ENCODE results near the gene DAP3.
"Not testable (repeated sequence)": the region's sequence is repeated elsewhere in the genome, so short reads cannot be mapped to it uniquely, and the experiment has no call there.

DAP3 gene

DNA sequence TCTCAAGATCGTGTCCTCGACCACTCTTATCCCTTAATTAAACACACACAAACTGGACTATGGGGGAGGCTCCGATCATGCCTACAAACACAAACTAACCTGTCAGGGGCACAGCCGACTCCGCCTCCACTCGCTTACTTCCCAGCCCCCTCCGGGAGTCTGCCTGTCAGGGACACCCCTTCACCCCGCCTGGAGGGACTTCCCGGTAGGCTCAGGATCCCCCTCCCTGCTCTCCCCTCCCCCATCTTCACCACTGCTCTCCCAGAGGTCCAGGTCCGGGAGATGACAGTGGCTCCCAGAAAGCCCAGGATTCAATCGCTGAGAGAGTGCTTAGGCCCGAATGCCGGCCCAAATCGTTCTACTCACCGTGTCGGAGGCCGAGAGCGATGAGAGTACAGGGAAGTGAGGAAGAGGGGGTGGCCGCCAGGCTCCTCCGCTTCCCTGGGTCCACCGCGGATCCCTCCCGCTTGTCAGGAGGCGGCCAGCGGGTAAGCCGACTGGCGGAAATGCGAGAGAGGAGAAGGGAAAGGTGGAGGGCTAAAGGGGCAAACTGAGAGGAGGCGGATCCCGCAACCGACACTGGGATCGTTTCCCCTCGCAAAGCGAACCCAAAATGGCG is 1.1 kb upstream of the DAP3 start:
- not testable (repeated sequence) for DNase-seq

DNA sequence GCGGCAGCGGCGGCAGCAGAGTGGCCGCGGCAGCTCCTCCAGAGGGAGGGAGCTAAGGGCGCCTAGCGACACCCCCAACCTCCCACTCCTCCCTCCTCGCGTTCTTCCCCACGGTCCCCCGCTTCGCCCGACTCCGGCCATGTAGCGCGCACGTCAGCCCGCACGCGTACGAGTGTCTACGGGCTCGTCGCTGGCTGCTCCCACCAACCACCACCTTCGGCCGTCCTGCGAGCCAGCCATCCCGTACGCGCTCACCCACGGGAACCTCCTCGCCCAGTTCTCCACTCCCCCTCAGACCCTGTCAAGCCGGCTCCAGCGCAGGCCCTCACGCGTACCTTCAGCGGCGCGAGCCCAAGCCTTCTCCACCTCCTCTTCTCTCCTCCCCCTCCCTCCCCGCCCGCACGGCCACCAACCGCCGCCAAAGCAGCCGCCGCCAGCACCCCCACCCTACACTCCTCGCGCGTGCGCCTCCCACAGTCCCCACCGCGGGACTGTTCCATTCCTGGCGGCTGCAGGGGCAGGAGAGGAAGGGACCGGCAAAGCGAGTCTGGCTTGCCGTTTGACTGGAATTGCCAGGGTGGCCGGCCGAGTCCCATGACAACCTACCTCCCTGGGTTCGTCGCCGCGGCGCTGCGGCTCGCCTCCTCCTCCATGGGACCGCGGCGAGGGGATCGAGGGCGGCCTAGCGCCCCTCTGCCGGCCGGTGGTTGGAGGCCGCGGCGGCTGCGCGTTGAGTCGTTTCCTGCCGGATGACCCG is 389 bp upstream of the DAP3 start, which contains the start of gene YY1AP1:
Gene YY1AP1, minus strand, starts transcription at position 451 of the 757 bp plus-strand sequence. CDS start 8,338 bp downstream, outside the sequence.
- peak; percentile 63 for DNase-seq

DNA sequence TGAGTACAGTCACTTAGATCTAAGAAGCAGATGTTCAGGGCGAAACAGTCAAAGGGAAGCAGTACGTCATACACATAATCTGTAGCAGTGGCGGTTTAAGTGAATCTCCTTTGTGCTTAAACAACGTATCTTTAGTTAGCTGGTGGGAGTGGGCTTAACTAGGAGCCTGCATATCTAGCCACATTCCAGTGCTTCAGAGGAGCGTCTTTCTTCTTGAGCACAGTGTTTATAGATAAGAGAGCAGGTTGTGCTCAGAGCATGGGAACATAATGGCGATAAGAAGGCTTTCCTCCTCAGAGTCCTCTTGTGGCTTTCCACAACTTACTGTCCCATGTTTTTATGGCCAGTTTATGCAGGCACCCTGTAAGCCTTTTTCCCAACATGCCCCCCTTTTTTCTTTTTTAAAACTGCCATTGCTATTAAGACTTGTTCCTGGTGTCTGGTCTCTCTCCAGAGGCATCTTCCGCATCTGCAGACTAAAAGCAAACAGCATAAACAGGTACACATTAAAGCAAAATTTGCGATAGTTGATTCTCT is 3.2 kb downstream of the DAP3 start:
- DNase-seq: no peak

- DNase-seq: no peak
These were observed 5.3 kb downstream of the DAP3 start for GRCh38 chr1:155694167-155694566.

DNA sequence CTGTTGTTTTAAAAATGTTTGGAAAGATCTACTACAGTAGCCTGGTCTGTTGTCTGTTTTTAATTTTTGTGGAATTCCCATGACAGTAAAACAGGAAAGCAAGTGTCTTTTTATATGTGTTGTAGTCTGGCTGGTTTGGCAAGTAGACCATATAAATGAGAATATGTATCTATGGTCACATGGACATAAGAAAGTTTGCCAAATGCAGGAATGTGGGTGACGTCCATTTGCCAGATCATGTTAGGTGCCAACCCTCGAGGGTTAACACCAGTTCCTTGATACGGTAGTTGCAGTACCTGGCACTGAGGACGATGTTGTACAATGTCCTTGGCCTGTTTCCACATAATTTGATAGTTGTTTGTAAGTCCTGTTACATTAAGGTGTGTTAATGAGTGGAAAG is 6.2 kb downstream of the DAP3 start:
- no peak for DNase-seq

GRCh38 chr1:155695608-155696007 is 6.7 kb downstream of the DAP3 start:
- DNase-seq: no peak

- no peak for DNase-seq
These were observed 7.6 kb downstream of the DAP3 start for GRCh38 chr1:155696524-155696923.

DNA sequence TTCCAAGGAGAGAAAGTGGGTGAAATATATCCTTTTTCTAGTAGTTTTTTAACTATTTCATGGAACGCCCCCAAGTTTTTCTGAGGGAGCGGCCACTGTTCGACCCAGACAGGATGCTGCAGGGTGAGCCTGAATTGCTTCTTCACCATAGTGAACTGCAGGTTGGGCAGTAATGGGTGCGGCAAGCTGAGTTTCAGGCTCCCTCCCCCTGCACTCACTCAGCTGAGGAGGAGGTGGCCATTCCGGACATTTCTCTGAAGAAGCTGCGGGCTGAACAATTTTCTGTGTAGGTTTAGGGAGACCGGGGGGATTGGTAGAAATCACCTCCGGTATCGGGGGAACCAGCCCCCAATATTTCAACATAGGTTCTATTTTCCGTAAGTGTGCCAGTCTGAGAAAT is 8.2 kb downstream of the DAP3 start:
- no peak for DNase-seq

- not testable (repeated sequence) for DNase-seq
These were observed 8.7 kb downstream of the DAP3 start for GRCh38 chr1:155697616-155698015.

- DNase-seq: no peak
These were observed 9.6 kb downstream of the DAP3 start for GRCh38 chr1:155698382-155699038.

DNA sequence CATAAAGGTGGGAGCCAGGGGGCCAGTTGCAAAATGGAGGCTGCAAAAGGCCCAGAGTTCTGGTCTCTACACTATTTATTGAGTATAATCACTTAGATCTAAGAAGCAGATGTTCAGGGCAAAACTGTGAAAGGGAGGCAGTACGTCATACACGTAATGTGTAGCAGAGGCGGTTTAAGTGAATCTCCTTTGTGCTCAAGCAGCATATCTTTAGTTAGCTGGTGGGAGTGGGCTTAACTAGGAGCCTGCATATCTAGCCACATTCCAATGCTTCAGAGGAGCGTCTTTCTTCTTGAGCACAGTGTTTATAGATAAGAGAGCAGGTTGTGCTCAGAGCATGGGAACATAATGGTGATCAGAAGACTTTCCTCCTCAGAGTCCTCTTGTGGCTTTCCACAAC is 10.2 kb downstream of the DAP3 start:
- DNase-seq: not testable (repeated sequence)

GRCh38 chr1:155701675-155702074 is 12.8 kb downstream of the DAP3 start:
- not testable (repeated sequence) for DNase-seq

GRCh38 chr1:155703216-155703615 is 14.3 kb downstream of the DAP3 start:
- no peak for DNase-seq

DNA sequence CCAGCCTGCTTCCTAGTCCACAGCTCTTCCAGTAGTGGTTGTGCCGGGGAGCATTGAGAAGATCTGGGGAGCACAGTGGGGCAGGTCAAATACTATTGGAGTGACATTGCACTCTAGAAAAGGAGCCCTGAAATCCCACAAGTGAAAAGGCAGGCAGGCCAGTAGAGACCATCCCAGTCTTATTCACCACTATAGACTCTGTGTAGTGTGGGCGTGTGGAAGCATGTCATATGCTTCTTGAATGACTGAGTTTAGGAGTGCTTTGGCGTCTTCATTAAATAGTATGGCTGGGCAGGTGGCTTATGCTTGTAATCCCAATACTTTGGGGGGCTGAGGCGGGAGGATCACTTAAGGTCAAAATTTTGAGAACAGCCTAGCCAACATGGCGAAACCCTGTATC is 15.5 kb downstream of the DAP3 start:
- not testable (repeated sequence) for DNase-seq

- DNase-seq: no peak
These were observed 17.2 kb downstream of the DAP3 start for GRCh38 chr1:155706139-155706538.

DNA sequence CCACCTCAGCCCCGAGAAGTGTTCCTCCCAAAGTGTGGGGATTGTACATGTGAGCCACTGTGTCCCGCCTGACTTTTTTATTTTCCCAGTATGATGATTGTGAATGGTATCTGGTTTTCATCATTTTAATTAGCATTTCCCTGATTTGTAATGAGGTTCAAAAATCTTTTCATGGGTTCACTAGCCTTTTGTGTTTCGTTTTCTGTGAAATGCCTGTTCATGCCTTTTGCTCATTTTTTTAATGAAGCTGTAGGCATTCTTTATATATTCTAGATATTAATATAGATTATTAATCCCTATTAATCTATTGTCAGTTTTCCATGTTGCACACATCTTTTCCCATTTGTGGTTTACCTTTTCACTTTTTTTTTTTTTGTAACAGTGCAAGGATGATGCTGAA is 20.5 kb downstream of the DAP3 start:
- DNase-seq: no peak

- not testable (repeated sequence) for DNase-seq
These were observed 22.6 kb downstream of the DAP3 start for GRCh38 chr1:155711457-155711856.

DNA sequence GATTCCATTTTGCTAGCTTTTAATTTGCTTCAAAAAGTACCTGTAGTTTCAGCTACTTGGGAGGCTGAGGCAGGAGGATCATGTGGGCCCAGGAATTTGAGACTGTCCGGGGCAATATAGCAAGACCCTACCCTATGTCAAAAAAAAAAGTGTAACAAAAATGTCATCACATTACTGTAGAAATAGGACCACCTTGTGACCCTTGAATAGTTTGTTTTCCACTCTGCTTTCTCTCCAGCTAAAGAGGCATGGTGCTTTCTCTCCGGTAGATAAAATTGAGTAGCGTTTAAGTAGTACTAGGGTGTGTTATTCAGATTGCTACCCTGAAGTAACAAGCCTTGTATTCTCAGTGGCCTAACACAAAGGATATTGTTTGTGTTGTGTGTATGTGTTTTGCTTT is 23.7 kb downstream of the DAP3 start:
- DNase-seq: not testable (repeated sequence)

DNA sequence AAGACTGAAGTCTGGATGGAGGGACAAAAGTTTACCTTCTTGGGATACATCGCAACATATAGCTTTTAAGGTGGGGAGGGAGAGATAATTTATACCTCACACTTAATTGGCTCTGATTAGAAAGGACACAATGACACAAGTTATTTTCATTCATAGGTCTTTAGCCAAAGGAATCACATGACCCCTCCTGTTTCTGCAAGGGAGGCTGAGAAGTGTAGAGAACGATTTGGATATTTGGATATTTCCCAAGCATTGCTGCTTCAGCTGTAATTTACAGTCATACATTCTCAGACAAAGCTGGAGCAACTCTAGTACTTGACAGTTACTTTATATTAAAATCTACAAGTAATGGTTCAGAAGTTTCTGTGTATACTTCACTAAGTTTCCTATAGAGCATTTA is 24.2 kb downstream of the DAP3 start:
- no peak for DNase-seq

DNA sequence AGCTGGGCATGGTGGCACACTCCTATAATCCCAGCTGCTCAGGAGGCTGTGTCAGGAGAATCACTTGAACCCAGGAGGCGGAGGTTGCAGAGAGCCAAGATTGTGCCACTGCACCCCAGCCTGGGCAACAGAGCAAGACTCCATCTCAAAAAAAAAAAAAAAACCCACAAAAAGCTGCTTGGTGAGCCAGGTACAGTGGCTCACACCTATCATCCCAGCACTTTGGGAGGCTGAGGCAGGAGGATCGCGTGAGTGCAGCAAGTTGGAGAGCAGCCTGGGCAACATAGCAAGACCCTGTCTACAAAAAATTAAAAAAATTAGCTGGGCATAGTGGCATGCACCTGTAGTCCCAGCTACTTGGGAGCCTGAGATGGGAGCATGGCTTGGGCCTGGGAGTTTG is 26.2 kb downstream of the DAP3 start:
- not testable (repeated sequence) for DNase-seq

GRCh38 chr1:155715777-155716176 is 26.9 kb downstream of the DAP3 start:
- no peak for DNase-seq

DNA sequence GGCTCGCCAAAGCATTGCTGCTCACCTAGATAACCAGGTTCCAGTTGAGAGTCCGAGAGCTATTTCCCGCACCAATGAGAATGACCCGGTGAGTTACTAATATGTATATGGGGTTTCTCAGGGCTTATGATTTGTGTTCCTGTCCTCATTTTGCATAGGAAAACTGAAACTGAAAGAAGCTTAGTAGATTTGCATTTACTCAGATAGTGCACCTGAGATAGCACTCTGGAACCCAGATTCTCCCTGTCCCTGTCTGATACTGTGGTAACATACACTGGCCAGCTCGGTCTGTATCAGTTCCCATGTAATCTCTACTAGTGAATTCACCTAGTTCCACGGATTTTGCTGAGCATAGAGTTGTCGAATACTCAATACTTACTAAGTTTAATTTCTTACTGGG is 28.1 kb downstream of the DAP3 start:
- no peak for DNase-seq

- DNase-seq: not testable (repeated sequence)
These were observed 29.7 kb downstream of the DAP3 start for GRCh38 chr1:155718524-155719115.
